Stimulated activated CD8-positive, alpha-beta memory T cell treated with anti-CD3 and anti-CD28 coated beads, Interleukin-15, amount 100 ng/mL, for 1 hour (primary cell): Measurements from ENCODE around the gene BTBD9.

Experiments
- DNase-seq: peaks from one replicate; pipeline ENCODE4 v3.0.0-alpha.2; 2020; ENCODE audit warnings: low read depth

The BTBD9 gene

GRCh38 chr6:38639498-38640215 lies at the start of gene BTBD9:
BTBD9 (minus strand) TSS chr6:38639929.
- peak; percentile 50 for DNase-seq

- DNase-seq = no peak
Measured at GRCh38 chr6:38688579-38689087, 48.9 kb upstream of the BTBD9 start.

- no peak for DNase-seq
Measured at GRCh38 chr6:38687549-38687948, 47.8 kb upstream of the BTBD9 start.

GRCh38 chr6:38687043-38687353 lies 47.3 kb upstream of the BTBD9 start:
- no peak for DNase-seq

GRCh38 chr6:38686270-38687042 lies 46.7 kb upstream of the BTBD9 start:
- DNase-seq = no peak

- DNase-seq = no peak
Measured at GRCh38 chr6:38684904-38685303, 45.2 kb upstream of the BTBD9 start.

GRCh38 chr6:38684237-38684636 lies 44.5 kb upstream of the BTBD9 start:
- no peak for DNase-seq

GRCh38 chr6:38681850-38682249 lies 42.1 kb upstream of the BTBD9 start:
- no peak for DNase-seq

- no peak for DNase-seq
Measured at GRCh38 chr6:38679668-38680067, 39.9 kb upstream of the BTBD9 start.

- no peak for DNase-seq
Measured at GRCh38 chr6:38678178-38678760, 38.5 kb upstream of the BTBD9 start.

- no peak for DNase-seq
Measured at GRCh38 chr6:38676974-38677544, 37.3 kb upstream of the BTBD9 start.

GRCh38 chr6:38676236-38676973 lies 36.7 kb upstream of the BTBD9 start:
- no peak for DNase-seq

GRCh38 chr6:38673397-38674165 lies 33.9 kb upstream of the BTBD9 start:
- no peak for DNase-seq

- DNase-seq = no peak
Measured at GRCh38 chr6:38671885-38672467, 32.2 kb upstream of the BTBD9 start.

GRCh38 chr6:38658418-38659167 lies 18.9 kb upstream of the BTBD9 start:
- no peak for DNase-seq

- DNase-seq = no peak
Measured at GRCh38 chr6:38656896-38657295, 17.2 kb upstream of the BTBD9 start.

GRCh38 chr6:38654263-38654662 lies 14.5 kb upstream of the BTBD9 start:
- no peak for DNase-seq

- no peak for DNase-seq
Measured at GRCh38 chr6:38651121-38651784, 11.5 kb upstream of the BTBD9 start.

GRCh38 chr6:38650207-38650752 lies 10.6 kb upstream of the BTBD9 start:
- no peak for DNase-seq
